AG08395 (cell line): Measurements from ENCODE around the gene GRID2.
"Not testable (repeated sequence)": the region's sequence is repeated elsewhere in the genome, so short reads cannot be mapped to it uniquely, and the experiment has no call there.

Source experiments
- DNase-seq: peaks from one replicate; pipeline ENCODE4 v3.0.0; 2012; ENCODE audit warnings: mixed read lengths, low spot score

GRID2 gene

DNA sequence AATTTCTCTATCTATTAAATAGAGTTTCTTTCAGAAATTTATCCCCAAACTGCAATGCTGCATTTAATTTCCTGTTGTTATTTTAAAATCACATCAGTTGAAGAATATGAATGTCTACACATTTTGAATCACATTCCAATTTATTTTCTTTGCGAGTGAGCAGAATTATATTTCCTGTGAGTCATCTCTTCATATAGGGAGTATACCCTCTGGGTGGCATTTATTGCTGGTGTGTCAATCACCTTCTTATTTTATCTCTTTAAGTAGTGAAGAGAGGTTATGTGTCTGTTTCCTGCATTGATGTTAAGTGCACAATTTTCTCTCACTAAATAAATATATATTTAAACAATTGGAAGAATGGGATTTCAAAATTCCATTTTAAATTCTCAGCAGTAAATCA, 1013.8 kb downstream of the GRID2 start:
- no peak for DNase-seq

DNA sequence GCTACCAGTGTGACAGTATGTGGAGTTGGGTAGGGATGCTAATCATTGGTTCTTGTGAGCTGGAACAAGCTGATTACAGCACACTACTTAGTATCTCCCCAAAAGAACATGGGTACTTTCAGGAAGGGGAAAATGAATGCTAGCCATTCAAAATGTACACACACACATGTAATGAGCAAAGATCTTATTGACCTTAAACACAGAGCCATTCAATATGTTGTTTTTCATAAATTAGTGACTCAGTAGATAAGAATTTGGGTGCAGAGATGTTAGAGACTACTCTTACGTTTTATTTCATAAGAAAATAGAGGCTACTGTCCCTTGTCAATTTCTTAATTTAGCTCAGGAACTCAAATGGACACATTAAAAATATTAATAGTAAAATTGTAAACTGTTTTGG, 1015.3 kb downstream of the GRID2 start:
- DNase-seq, result no peak

DNA sequence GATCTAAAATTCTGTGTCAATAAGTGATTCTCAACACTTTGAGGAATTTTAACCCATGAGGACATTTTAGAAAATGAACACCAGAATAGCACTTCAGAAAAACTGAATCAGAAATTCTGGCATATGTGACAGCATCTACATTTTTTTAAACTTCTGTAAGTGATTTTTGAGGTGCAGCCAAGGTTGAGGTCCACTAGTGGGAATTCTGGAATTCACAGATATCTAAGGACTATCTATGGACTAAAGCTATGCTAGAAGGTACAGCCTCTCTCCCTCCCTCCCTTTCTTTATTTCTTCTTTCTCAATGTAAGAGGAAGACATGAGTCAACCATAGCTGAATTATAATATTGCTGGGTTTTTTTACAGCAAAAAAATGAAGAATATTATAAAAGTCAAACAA, 1016.6 kb downstream of the GRID2 start:
- DNase-seq, result no peak

DNA sequence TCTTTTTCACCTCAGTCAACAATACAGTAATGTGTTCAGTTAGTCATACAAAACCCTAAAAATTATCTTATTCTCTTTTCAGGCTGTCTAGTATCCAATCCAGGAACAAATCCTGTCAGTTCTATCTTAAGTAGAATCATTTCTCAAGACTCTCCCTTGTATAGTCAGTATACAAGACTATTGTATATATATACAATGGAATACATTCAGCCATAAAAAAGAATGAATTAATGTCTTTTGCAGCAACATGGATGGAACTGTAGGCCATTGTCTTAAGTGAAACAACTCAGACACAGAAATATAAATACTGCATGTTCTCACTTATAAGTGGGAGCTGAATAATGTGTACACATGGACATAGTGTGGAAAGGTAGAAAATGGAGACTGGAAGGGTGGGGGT, 1023.6 kb downstream of the GRID2 start:
- no peak for DNase-seq

DNA sequence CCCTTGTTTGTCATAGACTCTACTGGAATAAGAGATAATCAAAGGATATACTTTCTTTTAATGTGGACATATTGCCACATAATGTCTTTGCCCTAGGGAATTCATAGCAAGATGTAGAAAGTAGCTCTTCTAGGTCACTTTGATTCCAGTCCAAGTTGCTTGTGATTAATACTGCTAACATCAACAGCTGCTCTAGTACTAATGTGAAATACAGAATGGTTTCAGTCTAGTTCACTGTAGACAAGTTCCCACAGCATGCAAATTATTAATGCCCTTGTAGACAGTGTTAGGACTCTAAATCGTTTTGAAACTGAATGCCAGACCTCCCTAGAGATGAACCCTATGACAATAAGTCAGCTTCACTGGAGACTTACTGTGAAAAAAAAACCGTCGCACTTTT, 1030.2 kb downstream of the GRID2 start:
- DNase-seq, result no peak

DNA sequence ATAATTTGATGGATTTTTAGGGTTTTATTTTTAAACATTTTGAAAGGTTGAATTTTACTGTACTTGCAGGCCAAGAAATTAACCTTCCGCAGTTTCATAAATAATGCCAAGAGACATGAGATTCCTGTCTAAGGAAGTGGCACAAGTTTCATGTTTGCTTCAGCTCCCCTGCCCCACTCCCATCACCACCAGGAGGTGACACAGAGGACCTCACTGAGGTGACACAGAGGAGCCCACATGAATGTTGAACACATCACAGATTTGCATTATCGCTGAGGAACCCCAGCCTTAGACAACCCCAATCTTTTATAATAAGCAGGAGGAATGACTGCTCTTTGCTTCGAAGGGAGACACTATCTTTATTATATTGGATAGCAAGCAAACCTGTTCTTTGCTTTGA, 1033.4 kb downstream of the GRID2 start:
- no peak for DNase-seq

DNA sequence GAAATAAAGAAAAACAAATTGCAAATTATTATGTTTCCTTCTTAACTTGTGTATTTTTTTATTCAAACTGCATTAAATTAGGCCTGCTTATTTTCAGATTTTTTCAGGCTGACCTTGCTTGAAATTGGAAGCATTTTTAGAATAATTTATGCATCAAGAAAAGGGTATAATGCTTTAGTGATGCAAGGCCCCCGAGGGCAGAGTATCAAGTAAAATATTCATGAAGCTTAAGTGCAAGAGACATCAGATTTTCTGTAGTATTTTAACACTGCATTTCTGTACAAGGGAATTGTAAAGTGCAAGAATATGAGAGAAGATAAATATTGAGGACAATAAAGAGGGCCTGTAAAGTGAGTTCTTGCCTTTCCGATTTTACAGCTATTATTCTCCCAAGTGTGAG, 1039.0 kb downstream of the GRID2 start:
- DNase-seq, result no peak

DNA sequence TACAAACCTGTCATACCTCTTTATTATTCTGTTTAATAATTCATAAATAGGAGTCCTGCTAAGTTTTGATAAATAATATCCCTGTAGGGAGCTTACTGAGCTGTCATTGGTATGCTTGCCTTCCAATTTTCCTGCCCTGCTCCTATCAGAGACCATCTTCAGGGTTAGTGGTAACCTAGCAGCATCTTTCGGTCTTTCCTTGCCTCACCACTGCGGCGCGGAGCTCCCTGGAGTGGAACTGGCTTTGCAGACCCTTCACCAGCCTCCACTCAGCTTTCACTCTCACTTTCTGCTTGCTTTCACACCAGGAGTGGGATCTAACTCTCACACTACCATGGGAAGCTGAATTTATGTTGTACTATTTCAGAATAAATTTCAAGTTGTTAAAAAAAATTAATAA, 1043.1 kb downstream of the GRID2 start:
- no peak for DNase-seq

DNA sequence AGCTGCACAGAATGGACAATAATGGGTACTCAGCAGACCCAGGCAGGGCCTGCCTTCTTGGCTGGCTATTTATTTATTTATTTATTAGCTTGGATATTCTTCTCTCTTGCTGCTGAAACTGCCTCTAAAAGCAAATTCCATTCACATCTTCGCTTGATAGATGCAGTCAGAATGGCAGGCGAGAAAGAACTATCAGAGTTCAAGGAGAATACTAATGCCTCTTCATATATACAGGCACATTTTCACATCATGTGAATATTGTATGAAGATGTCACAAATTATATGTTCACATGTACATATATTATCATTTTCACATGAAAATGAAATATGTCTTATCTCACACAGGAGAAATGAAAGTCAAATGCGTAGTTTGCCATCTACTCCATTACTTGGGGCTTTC, 1045.1 kb downstream of the GRID2 start:
- DNase-seq, result no peak

DNA sequence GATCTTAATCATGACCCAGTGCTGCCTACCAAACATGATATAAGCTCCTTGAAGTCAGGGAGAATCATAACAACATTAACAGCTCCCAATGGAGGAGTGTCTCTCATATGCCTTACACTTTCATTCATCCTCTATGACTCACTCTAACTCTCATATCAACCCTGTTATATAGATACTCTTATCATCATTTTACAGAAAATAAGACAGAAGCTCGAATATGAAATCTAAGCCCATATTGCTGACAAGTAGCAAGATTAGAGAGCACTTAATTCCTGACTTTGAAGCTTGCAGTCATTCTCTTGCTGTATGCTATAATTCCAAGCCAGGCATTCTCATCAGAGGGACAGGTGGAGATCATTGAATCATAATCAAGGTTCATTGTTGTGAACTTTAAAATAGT, 1048.1 kb downstream of the GRID2 start:
- DNase-seq, result no peak

DNA sequence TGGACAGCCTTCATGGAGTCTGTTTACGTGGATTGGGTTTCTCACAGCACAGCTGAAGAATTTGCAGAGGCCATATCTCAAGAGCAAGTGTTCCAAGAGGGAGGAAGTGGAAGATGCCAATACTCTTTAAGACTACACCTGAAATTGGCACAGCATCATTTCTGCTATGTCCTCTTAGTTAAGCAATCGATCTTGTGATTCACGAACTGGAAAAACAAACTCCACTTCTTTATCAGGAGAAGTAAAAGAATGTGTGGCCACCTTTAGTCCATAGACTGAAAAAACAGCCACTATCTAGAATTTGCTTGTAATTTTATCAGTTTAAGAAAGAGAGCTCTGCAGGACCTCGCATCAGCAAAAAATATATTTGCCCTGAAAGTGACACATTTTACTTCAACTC, 1051.6 kb downstream of the GRID2 start:
- no peak for DNase-seq

DNA sequence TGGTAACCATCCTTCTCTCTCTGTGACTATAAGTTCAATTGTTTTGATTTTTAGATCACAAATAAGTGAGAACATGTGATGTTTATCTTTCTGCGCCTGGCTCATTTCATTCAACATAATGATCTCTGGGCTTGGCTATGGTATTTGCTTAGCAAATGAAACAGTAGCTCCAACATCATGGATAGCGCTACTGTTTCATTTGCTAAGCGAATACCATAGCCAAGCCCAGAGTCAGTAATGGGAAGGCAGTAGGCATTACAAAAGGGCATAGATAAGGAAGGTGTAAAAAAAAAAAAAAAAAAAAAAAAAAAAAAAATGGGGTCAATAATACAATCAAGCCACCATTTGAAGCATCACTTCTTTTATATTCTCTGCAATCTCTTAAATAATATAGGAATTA, 1055.8 kb downstream of the GRID2 start:
- DNase-seq, result no peak

DNA sequence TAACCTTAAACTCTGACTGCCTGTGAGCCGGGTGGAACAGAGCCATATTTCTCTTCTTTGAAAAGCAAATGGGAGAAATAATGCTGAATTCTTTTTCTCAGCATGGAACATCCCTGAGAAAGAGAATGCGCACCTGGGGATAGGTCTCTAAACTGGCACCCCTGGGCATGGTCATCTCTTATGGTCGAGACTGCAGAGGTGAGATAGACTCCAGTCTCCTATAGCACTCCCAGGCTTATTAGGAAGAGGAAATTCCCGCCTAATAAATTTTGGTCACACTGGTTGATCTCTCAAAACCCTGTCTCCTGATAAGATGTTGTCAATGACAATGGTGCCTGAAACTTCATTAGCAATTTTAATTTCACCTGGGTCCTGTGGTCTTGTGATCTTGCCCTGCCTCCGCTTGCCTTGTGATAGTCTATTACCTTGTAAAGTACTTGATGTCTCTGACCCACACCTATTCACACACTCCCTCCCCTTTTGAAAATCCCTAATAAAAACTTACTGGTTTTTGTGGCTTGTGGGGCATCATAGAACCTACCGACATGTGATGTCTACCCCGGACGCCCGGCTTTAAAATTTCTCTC, 1062.5 kb downstream of the GRID2 start:
- DNase-seq, result not testable (repeated sequence)

DNA sequence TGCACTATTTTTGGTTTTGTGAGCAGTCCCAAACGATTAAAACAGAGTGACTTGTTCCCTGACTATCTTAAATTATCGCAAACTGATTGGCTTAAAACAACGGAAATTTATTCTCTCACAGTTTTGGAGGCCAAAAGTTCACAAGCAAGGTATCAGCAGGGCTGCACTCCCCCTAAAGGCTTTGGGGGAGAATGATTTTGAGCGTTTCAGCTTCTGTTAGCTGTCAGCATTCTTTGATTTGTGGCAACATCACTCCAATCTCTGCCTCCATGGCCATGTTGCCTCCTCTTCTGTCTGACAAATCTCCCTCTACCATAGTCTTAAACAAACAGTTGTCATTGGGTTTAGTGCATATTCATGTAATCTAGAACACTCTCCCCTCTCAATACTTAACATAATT, 1065.2 kb downstream of the GRID2 start:
- no peak for DNase-seq

DNA sequence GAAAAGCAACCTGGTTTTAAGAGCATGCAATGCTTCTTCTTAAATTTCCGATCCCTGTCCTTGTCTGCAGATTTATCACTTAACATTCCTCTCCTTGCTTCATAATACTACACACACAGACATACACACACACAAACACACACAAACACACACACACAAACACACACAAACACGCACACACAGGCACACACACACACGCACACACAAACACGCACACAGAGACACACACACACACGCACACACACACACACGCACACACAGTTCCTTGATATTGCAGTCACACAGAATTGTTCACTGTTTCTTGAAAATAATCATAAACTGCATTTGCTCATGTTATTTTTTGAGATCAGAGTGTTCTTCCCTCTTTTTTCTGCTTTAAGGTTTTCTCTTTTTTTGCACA, 1066.5 kb downstream of the GRID2 start:
- no peak for DNase-seq

DNA sequence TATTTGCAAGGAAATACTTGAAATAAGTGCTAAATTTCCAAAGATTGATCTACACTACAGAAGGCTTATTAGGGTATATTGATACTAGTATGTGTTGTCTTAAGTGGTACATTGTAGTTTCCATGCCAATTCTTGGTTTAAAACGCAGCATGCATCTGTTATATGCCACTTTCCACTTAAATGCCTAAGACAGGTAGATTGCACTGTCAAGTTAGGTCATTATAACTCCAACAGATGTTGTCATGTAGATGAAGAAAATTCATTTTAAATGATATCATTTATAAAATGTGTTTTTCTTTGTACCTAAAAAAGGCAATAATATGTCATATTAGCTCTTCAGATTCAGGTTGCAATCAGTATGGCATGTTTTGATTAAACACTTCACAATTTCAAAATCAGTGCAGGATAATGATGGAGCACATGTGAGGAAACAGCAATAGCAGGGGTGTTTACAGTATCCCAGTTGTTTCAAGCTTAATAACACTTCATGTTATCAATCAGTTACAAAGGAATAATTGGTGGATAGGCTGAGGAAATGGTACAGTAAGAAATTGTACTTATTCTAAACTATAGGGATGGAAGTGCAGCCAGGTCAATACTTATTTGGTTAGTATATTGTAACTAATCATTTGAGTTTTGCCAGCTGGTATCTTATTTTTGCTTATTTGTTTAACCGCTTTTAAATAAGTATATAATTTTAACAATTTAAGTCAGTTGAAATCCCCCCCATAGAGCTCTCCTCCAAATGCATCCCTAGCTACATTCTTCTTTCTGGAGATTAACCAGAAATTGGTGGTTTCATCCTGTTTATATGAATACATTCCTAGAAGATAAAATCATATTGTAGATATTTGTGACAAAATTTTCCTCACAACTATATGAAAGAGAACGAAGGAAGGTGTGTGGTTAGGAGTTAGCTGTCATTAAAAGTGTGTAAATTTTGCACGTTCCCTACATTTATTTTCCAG, 1070.4 kb downstream of the GRID2 start:
- DNase-seq, result no peak

DNA sequence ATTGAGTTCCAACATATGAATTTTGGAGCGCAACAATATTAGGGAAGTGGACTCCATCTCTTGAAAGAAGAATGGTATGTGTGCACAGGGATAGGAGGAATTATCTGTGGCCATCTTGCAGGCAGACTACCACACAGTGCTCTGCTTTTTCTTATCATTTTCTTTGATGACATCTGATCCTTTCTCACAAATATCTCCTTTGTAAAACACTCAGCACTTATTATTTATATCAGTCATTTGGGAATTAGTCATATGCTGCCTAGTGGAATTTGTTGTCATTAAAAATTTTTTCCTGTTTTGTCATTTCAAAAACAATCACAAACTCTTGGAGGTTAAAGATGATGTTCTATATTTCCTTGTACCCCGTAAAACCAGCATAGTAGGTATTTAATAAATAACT, 1080.5 kb downstream of the GRID2 start:
- DNase-seq, result no peak

DNA sequence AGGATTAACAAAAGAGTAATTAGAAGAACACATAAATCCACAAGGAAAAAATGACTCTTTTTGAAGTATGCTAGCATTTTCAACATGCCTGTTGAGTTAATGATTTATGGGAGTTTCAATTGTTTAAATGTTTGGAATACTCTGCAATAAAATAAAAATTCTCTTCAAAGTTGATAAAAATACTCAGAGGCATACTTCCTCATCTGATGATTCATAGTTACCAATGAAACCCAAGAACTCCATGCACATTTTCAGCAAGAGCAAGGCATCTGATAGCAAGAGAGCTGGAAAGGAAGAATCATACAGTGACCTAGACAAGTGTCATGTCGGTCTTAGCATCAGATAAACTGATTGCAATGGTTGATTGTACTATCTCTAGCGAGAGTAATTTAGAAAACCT, 1081.1 kb downstream of the GRID2 start:
- DNase-seq, result no peak

DNA sequence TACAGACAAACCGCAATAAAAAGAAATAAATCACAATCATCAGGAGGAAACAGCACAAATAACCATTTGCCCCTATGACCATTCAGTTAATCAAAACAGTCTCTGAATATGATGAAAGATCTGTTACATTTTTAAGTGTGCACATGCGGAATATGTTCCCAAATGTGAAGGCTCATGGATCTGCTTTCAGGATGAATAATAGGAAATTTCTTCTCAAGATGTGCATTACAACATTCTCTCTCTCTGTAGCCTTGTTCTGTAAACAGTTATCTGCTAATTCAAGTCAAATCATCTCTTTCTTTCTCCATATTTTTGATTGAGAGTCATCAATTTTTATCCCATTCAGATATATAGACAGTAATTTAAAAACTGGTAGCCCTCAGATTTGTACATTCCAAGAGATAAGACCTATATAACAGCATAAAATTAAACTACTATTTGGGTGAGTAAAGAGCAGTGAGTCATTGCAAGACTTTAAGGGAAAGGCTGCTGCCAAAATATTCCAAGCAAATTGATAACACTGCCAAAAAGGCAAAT, 1090.8 kb downstream of the GRID2 start:
- no peak for DNase-seq

DNA sequence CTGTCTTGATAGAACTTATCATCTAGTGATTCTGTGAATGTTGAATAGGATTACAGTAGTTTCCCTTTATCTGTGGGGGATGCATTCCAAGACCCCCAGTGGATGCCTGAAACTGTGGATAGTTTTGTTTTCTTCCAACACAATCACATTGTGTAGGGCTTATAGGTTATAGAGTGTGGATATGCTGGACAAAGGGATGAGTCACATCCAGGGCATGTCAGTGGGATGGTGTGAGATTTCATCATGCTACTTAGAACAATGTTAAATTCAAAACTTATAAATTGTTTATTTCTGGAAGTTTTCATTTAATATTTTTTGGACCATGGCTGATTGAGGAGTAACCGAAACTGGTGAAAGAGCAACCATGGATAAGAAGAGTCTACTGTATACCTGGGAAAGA, 1092.5 kb downstream of the GRID2 start:
- no peak for DNase-seq

DNA sequence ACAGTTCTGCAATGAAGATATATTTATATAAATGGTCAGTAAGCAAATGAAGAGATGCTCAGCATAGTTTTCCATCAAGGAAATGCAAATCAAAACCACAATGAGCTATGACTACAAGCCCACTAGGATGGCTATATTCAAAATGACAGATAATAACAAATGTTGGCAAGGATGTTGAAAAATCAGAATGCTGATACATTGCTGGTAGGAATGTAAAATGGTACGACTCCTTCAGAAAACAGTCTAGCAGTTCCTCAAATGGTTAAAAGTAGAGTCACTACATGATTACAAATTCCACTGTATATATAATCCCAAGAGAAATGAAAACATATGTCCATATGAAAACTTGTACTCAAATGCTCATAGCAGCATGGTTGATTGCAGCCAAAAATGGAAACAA, 1099.8 kb downstream of the GRID2 start:
- DNase-seq, result no peak

DNA sequence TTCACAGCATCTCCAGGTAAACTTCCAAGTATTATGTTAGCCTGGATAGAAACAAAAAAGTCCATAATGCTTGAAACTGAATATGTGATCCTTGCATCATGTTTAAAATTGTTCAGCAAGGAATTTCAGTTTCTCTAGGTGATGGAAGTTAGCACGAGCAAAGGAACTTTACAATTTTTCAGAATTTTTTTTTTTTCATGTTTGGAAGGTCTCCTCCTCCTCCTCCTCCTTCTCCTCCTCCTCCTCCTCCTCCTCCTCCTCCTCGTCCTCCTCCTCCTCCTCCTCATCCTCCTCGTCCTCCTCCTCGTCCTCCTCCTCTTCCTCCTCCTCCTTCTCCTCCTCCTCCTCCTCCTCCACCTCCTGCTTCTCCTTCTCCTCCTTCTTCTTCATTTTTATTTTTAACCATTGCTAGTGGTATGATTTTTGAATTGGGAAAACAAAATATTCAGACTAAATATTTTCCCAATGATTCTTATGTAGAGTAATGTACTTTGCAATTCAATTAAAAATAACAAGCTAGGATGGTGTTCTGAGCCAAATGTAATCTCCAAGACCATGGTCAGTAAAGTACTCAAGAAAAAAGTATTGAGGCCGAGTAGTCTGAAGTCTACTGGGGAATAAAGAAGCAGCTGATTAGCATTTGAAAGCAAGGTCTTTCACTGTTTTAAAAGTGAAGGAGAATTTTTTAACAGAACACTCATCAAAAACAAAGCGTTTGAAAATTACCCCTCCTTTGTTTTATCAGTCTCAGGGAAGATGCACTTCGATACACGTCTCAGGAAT, 1103.9 kb downstream of the GRID2 start:
- no peak for DNase-seq

DNA sequence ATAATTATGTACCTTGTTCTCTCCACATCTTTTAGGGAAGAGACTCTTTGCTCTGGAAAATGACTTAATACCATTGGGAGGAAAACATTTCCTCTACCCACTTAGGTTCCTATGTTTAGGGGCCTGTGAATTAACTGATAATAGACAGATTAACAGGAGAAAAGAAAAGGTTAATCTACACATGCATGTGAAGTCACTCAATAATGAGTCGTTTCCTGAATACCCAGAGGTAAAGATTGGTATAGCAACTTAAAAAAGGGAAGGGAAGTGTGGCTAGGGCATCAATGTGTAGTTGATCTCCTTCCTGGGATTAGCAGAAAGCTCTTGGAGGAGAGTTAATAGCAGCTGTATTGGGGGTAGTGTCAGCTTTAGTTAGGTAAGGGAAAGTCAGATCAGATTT, 1105.3 kb downstream of the GRID2 start:
- no peak for DNase-seq
